HG02870 (cell line): ENCODE data around the gene FASTKD1.
"Not testable (repeated sequence)": the region's sequence is repeated elsewhere in the genome, so short reads cannot be mapped to it uniquely, and the experiment has no call there.

ENCODE experiments used
- ATAC-seq: cut with Tn5 transposase; IDR thresholded peaks from one replicate; pipeline ENCODE4 v1.9.1; 2021; ENCODE audit warnings: mild to moderate bottlenecking, moderate library complexity; ENCODE audit not compliant: unreplicated experiment

Gene FASTKD1

GRCh38 chr2:169573160-169573973 is at the start of gene FASTKD1:
Gene FASTKD1, minus strand, starts transcription at chr2:169573865. Its CDS starts 1,836 bp downstream, at chr2:169572029.
- ATAC-seq, result peak; percentile 95

- ATAC-seq, result no peak
Observed at GRCh38 chr2:169623235-169623634, 49.6 kb upstream of the FASTKD1 start.

- no peak for ATAC-seq
Observed at GRCh38 chr2:169620509-169620908, 46.8 kb upstream of the FASTKD1 start.

GRCh38 chr2:169619946-169620345 is 46.3 kb upstream of the FASTKD1 start:
- ATAC-seq, result no peak

GRCh38 chr2:169615982-169616381 is 42.3 kb upstream of the FASTKD1 start:
- not testable (repeated sequence) for ATAC-seq

GRCh38 chr2:169613876-169614275 is 40.2 kb upstream of the FASTKD1 start:
- no peak for ATAC-seq

- ATAC-seq, result no peak
Observed at GRCh38 chr2:169609264-169609663, 35.6 kb upstream of the FASTKD1 start.

GRCh38 chr2:169599568-169599967 is 25.9 kb upstream of the FASTKD1 start:
- ATAC-seq, result no peak

- no peak for ATAC-seq
Observed at GRCh38 chr2:169598982-169599381, 25.3 kb upstream of the FASTKD1 start.

GRCh38 chr2:169596546-169596945 is 22.9 kb upstream of the FASTKD1 start:
- not testable (repeated sequence) for ATAC-seq

- no peak for ATAC-seq
Observed at GRCh38 chr2:169590804-169591203, 17.1 kb upstream of the FASTKD1 start.

GRCh38 chr2:169585673-169586072 is 12.0 kb upstream of the FASTKD1 start:
- ATAC-seq, result no peak

- ATAC-seq, result peak; percentile 92
Observed at GRCh38 chr2:169584005-169584877, 10.6 kb upstream of the FASTKD1 start, which contains the start of gene PPIG. Gene PPIG, plus strand, starts transcription at chr2:169584351. Its CDS starts 19,691 bp downstream, at chr2:169604042.

GRCh38 chr2:169583518-169583917 is 9.9 kb upstream of the FASTKD1 start:
- ATAC-seq, result no peak

GRCh38 chr2:169582552-169583266 is 9.0 kb upstream of the FASTKD1 start:
- ATAC-seq, result not testable (repeated sequence)

GRCh38 chr2:169579044-169579443 is 5.4 kb upstream of the FASTKD1 start:
- no peak for ATAC-seq

- not testable (repeated sequence) for ATAC-seq
Observed at GRCh38 chr2:169575264-169575663, 1.6 kb upstream of the FASTKD1 start.

- not testable (repeated sequence) for ATAC-seq
Observed at GRCh38 chr2:169574539-169574938, 874 bp upstream of the FASTKD1 start.

GRCh38 chr2:169573974-169574299 is 272 bp upstream of the FASTKD1 start:
- ATAC-seq, result no peak

GRCh38 chr2:169572821-169573159 is 875 bp downstream of the FASTKD1 start:
- no peak for ATAC-seq

GRCh38 chr2:169572189-169572588 is 1.5 kb downstream of the FASTKD1 start:
- ATAC-seq, result no peak
